GM13976 (cell line): Measurements from ENCODE around the gene NCK2.

Source experiments
- DNase-seq: peaks from one replicate; pipeline ENCODE4 v3.0.0; 2012; ENCODE audit warnings: low spot score
- CTCF ChIP-seq: IDR thresholded peaks from 2 replicates; pipeline ENCODE4 v1.5.1; 2012; ENCODE audit warnings: borderline replicate concordance, mild to moderate bottlenecking; ENCODE audit not compliant: insufficient read depth; ENCODE audit errors: extremely low read depth, missing control alignments, control extremely low read depth
- in situ Hi-C: fragments of 300-500 bp; cut with MboI; formaldehyde crosslinking; loops from one replicate; pipeline ENCODE4 v1.12.0; 2022; ENCODE audit warnings: low sequenced_read_pairs, mixed read lengths, inconsistent platforms; ENCODE audit not compliant: unreplicated experiment

NCK2 gene

GRCh38 chr2:105928086-105928485 is 183.4 kb downstream of the NCK2 start:
- in situ Hi-C loops = no loop called here
- no peak for TF ChIP-seq CTCF

GRCh38 chr2:105928563-105928962 is 183.9 kb downstream of the NCK2 start:
- TF ChIP-seq CTCF = no peak
- DNase-seq = no peak
- in situ Hi-C loops = no loop called here

More at GRCh38 chr2:105928086-105928485, 183.4 kb downstream of the NCK2 start:
- DNase-seq = no peak

GRCh38 chr2:105929516-105929915 is 184.8 kb downstream of the NCK2 start:
- TF ChIP-seq CTCF = no peak
- in situ Hi-C loops = no loop called here
- no peak for DNase-seq

GRCh38 chr2:105932582-105932981 is 187.9 kb downstream of the NCK2 start:
- in situ Hi-C loops = no loop called here
- no peak for DNase-seq
- TF ChIP-seq CTCF = no peak

GRCh38 chr2:105933906-105934305 is 189.2 kb downstream of the NCK2 start:
- TF ChIP-seq CTCF = no peak
- no peak for DNase-seq
- in situ Hi-C loops = no loop called here

DNA sequence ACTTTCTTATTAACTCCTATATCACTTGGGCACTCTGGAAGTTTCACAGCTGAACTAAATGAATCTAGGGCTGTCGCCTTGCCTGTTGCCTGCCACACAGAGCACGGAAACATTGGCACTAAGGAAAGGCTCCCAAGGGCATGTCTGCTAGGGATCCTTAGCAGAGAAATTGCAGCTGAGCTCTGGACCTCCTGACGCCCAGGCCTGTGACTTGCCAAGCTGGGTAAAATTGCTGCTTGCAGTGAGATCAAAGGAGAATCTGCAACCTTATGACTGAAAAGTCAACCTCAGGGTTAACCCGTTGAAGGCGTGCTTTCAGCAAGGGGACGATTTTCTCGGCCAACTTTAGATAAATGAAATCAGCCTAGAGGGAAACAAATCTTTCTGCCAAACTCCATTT is 189.8 kb downstream of the NCK2 start:
- in situ Hi-C loops = no loop called here
- no peak for DNase-seq

More for the DNA sequence above, 189.8 kb downstream of the NCK2 start:
- no peak for TF ChIP-seq CTCF
